Measurements from ENCODE around the gene ZBTB20. TPM values are rescaled to one million over a fixed set of nuclear protein-coding genes. Genes with fewer than 3 reads are reported as not detected.

Gene ZBTB20
- polyA plus RNA-seq, 1 donor from 2014 or later: 4.8 TPM

DNA sequence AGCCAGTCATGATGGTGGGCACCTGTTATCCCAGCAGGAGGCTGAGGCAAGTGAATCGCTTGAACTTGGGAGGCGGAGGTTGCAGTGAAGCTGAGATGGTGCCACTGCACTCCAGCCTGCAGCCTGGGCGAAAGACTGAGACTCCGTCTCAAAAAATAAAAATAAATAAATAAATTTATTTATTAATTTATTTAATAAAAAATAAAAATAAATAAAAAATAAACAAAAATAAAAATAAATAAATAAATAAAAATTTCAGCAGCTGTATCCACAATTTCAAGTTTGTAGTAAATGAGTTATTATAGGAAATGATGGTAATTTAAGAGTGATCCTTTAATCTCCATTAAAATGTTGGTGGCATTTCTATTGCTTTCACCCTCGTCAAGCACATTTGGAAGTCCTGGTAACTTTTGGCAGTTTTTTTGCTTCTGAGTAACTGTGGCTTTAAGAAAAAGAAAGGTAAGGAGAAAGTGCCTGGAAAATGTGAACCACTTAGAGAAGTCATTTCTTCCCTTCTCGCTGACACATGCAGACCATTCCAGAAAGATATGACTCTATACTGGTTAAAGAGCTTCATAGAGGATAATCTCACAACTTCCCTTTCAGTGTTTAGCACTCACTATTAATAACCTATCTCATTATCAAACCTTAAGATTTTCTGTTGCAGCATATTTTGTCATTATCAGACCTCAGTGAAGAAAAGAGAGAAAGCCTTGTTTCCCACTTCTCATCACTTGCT lies 556.6 kb downstream of the ZBTB20 start:
- Histone ChIP-seq H3K27me3 (ENCODE audit: insufficient read depth, low read depth, low read length) (no peaks in the 10 kb centered on the region), H3K79me2 (replicated peaks; ENCODE audit: insufficient read depth, low read length) (no peaks in the 10 kb centered on the region), H3K27ac (ENCODE audit: low read length) (no peak overlapping the region), H3K9me3 (ENCODE audit: low read length) (no peaks in the 10 kb centered on the region), H3K4me2 (ENCODE audit: low read length) (no peak overlapping the region), H4K20me1 (ENCODE audit: insufficient read depth) (no peaks in the 10 kb centered on the region), H3K36me3 (ENCODE audit: insufficient read depth, low read length) (no peaks in the 10 kb centered on the region), H3K4me3 (ENCODE audit: low read length) (no peak overlapping the region), H3K9me2 (ENCODE audit: insufficient read depth, low read length) (no peaks in the 10 kb centered on the region), H2AFZ (ENCODE audit: low read depth, low read length) (no peak overlapping the region), H3F3A (ENCODE audit: insufficient read depth, low read length, poor library complexity, severe bottlenecking) (no peaks in the 10 kb centered on the region), H3K9ac (ENCODE audit: low read length) (no peak overlapping the region)
- TF ChIP-seq MXI1 (conservative IDR thresholded peaks at IDR 0.05; ENCODE audit: poor library complexity, severe bottlenecking) (no peak), SMC3 (conservative IDR thresholded peaks at IDR 0.05; ENCODE audit: poor library complexity) (no peak), EZH2 (IDR thresholded peaks at IDR 0.05; ENCODE audit: borderline replicate concordance, insufficient read depth, low read length, poor library complexity, severe bottlenecking) (no peak), EP300 (conservative IDR thresholded peaks at IDR 0.05; ENCODE audit: poor library complexity, severe bottlenecking) (no peak), POLR2AphosphoS5 (IDR thresholded peaks at IDR 0.05) (no peak), CTCF (IDR thresholded peaks at IDR 0.05; ENCODE audit: poor library complexity, severe bottlenecking) (no peak), TAF1 (IDR thresholded peaks at IDR 0.05; ENCODE audit: low read depth) (no peak), RAD21 (conservative IDR thresholded peaks at IDR 0.05) (no peak)
- TF ChIP-seq, protein P1, sequence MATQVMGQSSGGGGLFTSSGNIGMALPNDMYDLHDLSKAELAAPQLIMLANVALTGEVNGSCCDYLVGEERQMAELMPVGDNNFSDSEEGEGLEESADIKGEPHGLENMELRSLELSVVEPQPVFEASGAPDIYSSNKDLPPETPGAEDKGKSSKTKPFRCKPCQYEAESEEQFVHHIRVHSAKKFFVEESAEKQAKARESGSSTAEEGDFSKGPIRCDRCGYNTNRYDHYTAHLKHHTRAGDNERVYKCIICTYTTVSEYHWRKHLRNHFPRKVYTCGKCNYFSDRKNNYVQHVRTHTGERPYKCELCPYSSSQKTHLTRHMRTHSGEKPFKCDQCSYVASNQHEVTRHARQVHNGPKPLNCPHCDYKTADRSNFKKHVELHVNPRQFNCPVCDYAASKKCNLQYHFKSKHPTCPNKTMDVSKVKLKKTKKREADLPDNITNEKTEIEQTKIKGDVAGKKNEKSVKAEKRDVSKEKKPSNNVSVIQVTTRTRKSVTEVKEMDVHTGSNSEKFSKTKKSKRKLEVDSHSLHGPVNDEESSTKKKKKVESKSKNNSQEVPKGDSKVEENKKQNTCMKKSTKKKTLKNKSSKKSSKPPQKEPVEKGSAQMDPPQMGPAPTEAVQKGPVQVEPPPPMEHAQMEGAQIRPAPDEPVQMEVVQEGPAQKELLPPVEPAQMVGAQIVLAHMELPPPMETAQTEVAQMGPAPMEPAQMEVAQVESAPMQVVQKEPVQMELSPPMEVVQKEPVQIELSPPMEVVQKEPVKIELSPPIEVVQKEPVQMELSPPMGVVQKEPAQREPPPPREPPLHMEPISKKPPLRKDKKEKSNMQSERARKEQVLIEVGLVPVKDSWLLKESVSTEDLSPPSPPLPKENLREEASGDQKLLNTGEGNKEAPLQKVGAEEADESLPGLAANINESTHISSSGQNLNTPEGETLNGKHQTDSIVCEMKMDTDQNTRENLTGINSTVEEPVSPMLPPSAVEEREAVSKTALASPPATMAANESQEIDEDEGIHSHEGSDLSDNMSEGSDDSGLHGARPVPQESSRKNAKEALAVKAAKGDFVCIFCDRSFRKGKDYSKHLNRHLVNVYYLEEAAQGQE (IDR thresholded peaks at IDR 0.05; ENCODE audit: borderline replicate concordance): no peak

GRCh38 chr3:114587986-114588385 lies 559.1 kb downstream of the ZBTB20 start:
- TF ChIP-seq TAF1 (IDR thresholded peaks at IDR 0.05; ENCODE audit: low read depth) (no peak), POLR2AphosphoS5 (IDR thresholded peaks at IDR 0.05) (no peak), CTCF (IDR thresholded peaks at IDR 0.05; ENCODE audit: poor library complexity, severe bottlenecking) (no peak), SMC3 (conservative IDR thresholded peaks at IDR 0.05; ENCODE audit: poor library complexity) (no peak), EP300 (conservative IDR thresholded peaks at IDR 0.05; ENCODE audit: poor library complexity, severe bottlenecking) (no peak), MXI1 (conservative IDR thresholded peaks at IDR 0.05; ENCODE audit: poor library complexity, severe bottlenecking) (no peak), EZH2 (IDR thresholded peaks at IDR 0.05; ENCODE audit: borderline replicate concordance, insufficient read depth, low read length, poor library complexity, severe bottlenecking) (no peak)
- TF ChIP-seq, protein P1 (IDR thresholded peaks at IDR 0.05; ENCODE audit: borderline replicate concordance): no peak
- H3K27ac ChIP-seq (ENCODE audit: low read length): no peak overlapping the region
- H3F3A ChIP-seq (ENCODE audit: insufficient read depth, low read length, poor library complexity, severe bottlenecking): no peaks in the 10 kb centered on the region
- no peak overlapping the region for H3K9ac ChIP-seq (ENCODE audit: low read length)
- H3K36me3 ChIP-seq (ENCODE audit: insufficient read depth, low read length): no peaks in the 10 kb centered on the region
- H3K9me2 ChIP-seq (ENCODE audit: insufficient read depth, low read length): no peaks in the 10 kb centered on the region
- H3K4me2 ChIP-seq (ENCODE audit: low read length): no peak overlapping the region
- no peaks in the 10 kb centered on the region for H4K20me1 ChIP-seq (ENCODE audit: insufficient read depth)
- no peaks in the 10 kb centered on the region for H3K9me3 ChIP-seq (ENCODE audit: low read length)
- no peak overlapping the region for H3K4me3 ChIP-seq (ENCODE audit: low read length)
- no peak overlapping the region for H2AFZ ChIP-seq (ENCODE audit: low read depth, low read length)
- no peaks in the 10 kb centered on the region for H3K79me2 ChIP-seq (replicated peaks; ENCODE audit: insufficient read depth, low read length)
- no peaks in the 10 kb centered on the region for H3K27me3 ChIP-seq (ENCODE audit: insufficient read depth, low read depth, low read length)

Measured in neural cell (in vitro differentiated cells).